HEK293 (cell line): Measurements from ENCODE around the gene CLCN2.

Source experiments
- AEBP2 ChIP-seq: fragments of 450-650 bp; formaldehyde crosslinking; IDR thresholded peaks from 2 replicates; pipeline ENCODE4 v1.5.1; 2016; ENCODE audit warnings: missing biosample characterization, missing genetic modification characterization, borderline replicate concordance
- GFI1B ChIP-seq: fragments of 450-650 bp; formaldehyde crosslinking; IDR thresholded peaks from 2 replicates; pipeline ENCODE4 v1.5.1; 2016; ENCODE audit warnings: missing biosample characterization, missing genetic modification characterization
- GLI4 ChIP-seq: fragments of 450-650 bp; formaldehyde crosslinking; IDR thresholded peaks from 2 replicates; pipeline ENCODE4 v1.5.1; 2016; ENCODE audit warnings: missing biosample characterization, missing genetic modification characterization
- GLIS1 ChIP-seq: fragments of 450-650 bp; formaldehyde crosslinking; IDR thresholded peaks from 2 replicates; pipeline ENCODE4 v1.5.1; 2016; ENCODE audit warnings: missing biosample characterization, missing genetic modification characterization
- HOXD13 ChIP-seq: sonication (generic); formaldehyde crosslinking; IDR thresholded peaks from 2 replicates; pipeline ENCODE4 v1.8.0; 2022; ENCODE audit warnings: missing genetic modification reagents, borderline replicate concordance
- KLF9 ChIP-seq: fragments of 450-650 bp; formaldehyde crosslinking; IDR thresholded peaks from 2 replicates; pipeline ENCODE4 v1.5.1; 2016; ENCODE audit warnings: missing biosample characterization, missing genetic modification characterization, low read depth
- OSR2 ChIP-seq: fragments of 450-650 bp; formaldehyde crosslinking; IDR thresholded peaks from 2 replicates; pipeline ENCODE4 v1.5.1; 2016; ENCODE audit warnings: missing biosample characterization, missing genetic modification characterization
- PRDM1 ChIP-seq: fragments of 450-650 bp; formaldehyde crosslinking; IDR thresholded peaks from 2 replicates; pipeline ENCODE4; 2016; ENCODE audit warnings: missing biosample characterization, missing genetic modification characterization
- SCRT1 ChIP-seq: fragments of 450-650 bp; formaldehyde crosslinking; IDR thresholded peaks from 2 replicates; pipeline ENCODE4 v1.5.1; 2016; ENCODE audit warnings: missing biosample characterization, missing genetic modification characterization, borderline replicate concordance
- ZBTB1 ChIP-seq: fragments of 450-650 bp; formaldehyde crosslinking; IDR thresholded peaks from 2 replicates; pipeline ENCODE4 v1.5.1; 2016; ENCODE audit warnings: missing biosample characterization, missing genetic modification characterization
- ZBTB26 ChIP-seq: fragments of 450-650 bp; formaldehyde crosslinking; optimal IDR thresholded peaks from 2 replicates; pipeline ENCODE3; 2016; ENCODE audit warnings: missing biosample characterization, mild to moderate bottlenecking, missing genetic modification characterization
- ZBTB49 ChIP-seq: fragments of 450-650 bp; formaldehyde crosslinking; IDR thresholded peaks from 2 replicates; pipeline ENCODE4 v1.5.1; 2016; ENCODE audit warnings: missing biosample characterization, missing genetic modification characterization, low read depth
- ZBTB8A ChIP-seq: fragments of 450-650 bp; formaldehyde crosslinking; IDR thresholded peaks from 2 replicates; pipeline ENCODE4 v1.5.1; 2016; ENCODE audit warnings: missing biosample characterization, missing genetic modification characterization
- ZFP37 ChIP-seq: fragments of 450-650 bp; formaldehyde crosslinking; IDR thresholded peaks from 2 replicates; pipeline ENCODE4 v1.5.1; 2016; ENCODE audit warnings: missing biosample characterization, missing genetic modification characterization
- ZNF157 ChIP-seq: fragments of 450-650 bp; formaldehyde crosslinking; IDR thresholded peaks from 2 replicates; pipeline ENCODE4 v1.5.1; 2016; ENCODE audit warnings: missing biosample characterization, missing genetic modification characterization
- ZNF324 ChIP-seq: fragments of 450-650 bp; formaldehyde crosslinking; IDR thresholded peaks from 2 replicates; pipeline ENCODE4 v1.5.1; 2016; ENCODE audit warnings: missing biosample characterization, missing genetic modification characterization
- ZNF366 ChIP-seq: fragments of 450-650 bp; formaldehyde crosslinking; conservative IDR thresholded peaks from 2 replicates; pipeline ENCODE4 v1.5.1; 2016; ENCODE audit warnings: missing biosample characterization, missing genetic modification characterization
- ZNF426 ChIP-seq: fragments of 450-650 bp; formaldehyde crosslinking; IDR thresholded peaks from 2 replicates; pipeline ENCODE4 v1.5.1; 2017; ENCODE audit warnings: missing biosample characterization, missing genetic modification characterization, mild to moderate bottlenecking, inconsistent platforms, moderate library complexity
- ZNF510 ChIP-seq: fragments of 450-650 bp; formaldehyde crosslinking; IDR thresholded peaks from 2 replicates; pipeline ENCODE4 v1.5.1; 2018; ENCODE audit warnings: mild to moderate bottlenecking, missing genetic modification characterization, missing biosample characterization; ENCODE audit not compliant: insufficient replicate concordance
- ZNF514 ChIP-seq: fragments of 450-650 bp; formaldehyde crosslinking; IDR thresholded peaks from 2 replicates; pipeline ENCODE4 v1.5.1; 2016; ENCODE audit warnings: missing biosample characterization, missing genetic modification characterization
- ZNF530 ChIP-seq: fragments of 450-650 bp; formaldehyde crosslinking; IDR thresholded peaks from 2 replicates; pipeline ENCODE4 v1.5.1; 2016; ENCODE audit warnings: low read depth, missing biosample characterization, missing genetic modification characterization
- ZNF580 ChIP-seq: fragments of 450-650 bp; formaldehyde crosslinking; IDR thresholded peaks from 2 replicates; pipeline ENCODE4 v1.5.1; 2016; ENCODE audit warnings: missing biosample characterization, missing genetic modification characterization
- ZNF660 ChIP-seq: fragments of 450-650 bp; IDR thresholded peaks from 2 replicates; pipeline ENCODE4 v1.5.1; 2018; ENCODE audit warnings: missing biosample characterization, mild to moderate bottlenecking, missing genetic modification characterization
- ZSCAN23 ChIP-seq: fragments of 450-650 bp; formaldehyde crosslinking; IDR thresholded peaks from 2 replicates; pipeline ENCODE4 v1.5.1; 2016; ENCODE audit warnings: missing biosample characterization, missing genetic modification characterization
- TF ChIP-seq, protein P1 (sequence below): fragments of 450-650 bp; formaldehyde crosslinking; IDR thresholded peaks from 2 replicates; pipeline ENCODE4 v1.5.1; 2017; ENCODE audit warnings: missing biosample characterization, missing genetic modification characterization
- TF ChIP-seq, protein P2 (sequence below): fragments of 450-650 bp; IDR thresholded peaks from 2 replicates; pipeline ENCODE4 v1.5.1; 2018; ENCODE audit warnings: missing biosample characterization, missing genetic modification characterization
- TF ChIP-seq, protein P3 (sequence below): fragments of 450-650 bp; formaldehyde crosslinking; IDR thresholded peaks from 2 replicates; pipeline ENCODE4 v1.5.1; 2017; ENCODE audit warnings: missing biosample characterization, missing genetic modification characterization
- TF ChIP-seq, protein P4 (sequence below): fragments of 450-650 bp; formaldehyde crosslinking; IDR thresholded peaks from 2 replicates; pipeline ENCODE4 v1.5.1; 2016; ENCODE audit warnings: missing biosample characterization, missing genetic modification characterization

CLCN2 gene

DNA sequence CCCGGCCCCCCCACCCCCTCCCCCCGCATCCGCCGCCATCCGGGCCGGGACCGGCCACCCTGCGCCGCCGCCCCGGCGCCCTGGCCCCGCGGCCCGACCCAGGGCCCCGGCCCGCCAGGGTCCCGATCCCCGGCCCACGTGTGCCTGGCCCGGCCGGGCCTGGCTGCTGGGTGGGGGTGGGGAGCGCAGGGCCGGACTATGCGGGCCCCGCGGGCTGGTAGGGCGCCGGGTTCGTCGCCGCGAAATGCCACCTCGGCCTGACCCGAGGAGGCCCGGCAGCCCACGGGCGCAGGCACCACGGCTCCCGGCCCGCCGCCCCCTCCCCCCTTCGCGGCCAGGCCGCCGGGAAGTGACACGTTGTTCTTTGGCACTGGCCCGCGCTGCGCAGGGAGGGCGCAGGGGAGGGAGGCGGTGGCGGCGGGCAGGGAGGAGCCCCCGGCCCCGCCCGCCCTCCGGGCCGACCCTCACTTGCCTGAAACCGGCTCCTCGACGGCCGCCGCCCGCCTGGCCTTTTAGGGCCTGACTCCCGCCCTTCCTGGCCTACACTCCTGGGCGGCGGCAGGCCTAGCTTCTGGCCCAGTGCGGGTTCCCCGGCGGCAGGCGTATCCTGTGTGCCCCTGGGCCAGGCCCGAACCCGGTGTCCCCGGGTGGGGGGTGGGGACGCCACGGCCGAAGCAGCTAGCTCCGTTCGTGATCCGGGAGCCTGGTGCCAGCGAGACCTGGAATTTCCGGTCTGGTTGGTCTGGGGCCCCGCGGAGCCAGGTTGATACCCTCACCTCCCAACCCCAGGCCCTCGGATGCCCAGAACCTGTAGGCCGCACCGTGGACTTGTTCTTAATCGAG lies 46.5 kb downstream of the CLCN2 start (continued):
- TF ChIP-seq ZNF580 (tag by site-specific recombination) (no peak), ZNF157 (tag by site-specific recombination) (no peak), ZBTB49 (tag by site-specific recombination) (no peak), ZNF324 (tag by site-specific recombination) (no peak), SCRT1 (no peak), ZBTB8A (tag by site-specific recombination) (0 out of 2 replicates have a peak, but pooled peaks have one; percentile 32), ZNF426 (tag by site-specific recombination) (no peak), GLIS1 (tag by site-specific recombination) (no peak), ZNF366 (no peak), ZNF660 (tag by site-specific recombination) (no peak), ZSCAN23 (tag by site-specific recombination) (no peak), ZFP37 (tag by site-specific recombination) (no peak; the same call in 1 of the 2 replicates), ZNF514 (no peak), OSR2 (tag by site-specific recombination) (no peak), KLF9 (tag by site-specific recombination) (peak; percentile 39; the same call in 1 of the 2 replicates), AEBP2 (tag by site-specific recombination) (no peak), ZNF510 (tag by site-specific recombination) (no peak), ZBTB1 (tag by site-specific recombination) (no peak), HOXD13 (CRISPR knock-in tag) (0 out of 2 replicates have a peak, but pooled peaks have one; percentile 13), ZNF530 (tag by site-specific recombination) (no peak), GLI4 (no peak), ZBTB26 (peak; percentile 25), GFI1B (tag by site-specific recombination) (no peak), PRDM1 (tag by site-specific recombination) (no peak)
- TF ChIP-seq, protein P1, sequence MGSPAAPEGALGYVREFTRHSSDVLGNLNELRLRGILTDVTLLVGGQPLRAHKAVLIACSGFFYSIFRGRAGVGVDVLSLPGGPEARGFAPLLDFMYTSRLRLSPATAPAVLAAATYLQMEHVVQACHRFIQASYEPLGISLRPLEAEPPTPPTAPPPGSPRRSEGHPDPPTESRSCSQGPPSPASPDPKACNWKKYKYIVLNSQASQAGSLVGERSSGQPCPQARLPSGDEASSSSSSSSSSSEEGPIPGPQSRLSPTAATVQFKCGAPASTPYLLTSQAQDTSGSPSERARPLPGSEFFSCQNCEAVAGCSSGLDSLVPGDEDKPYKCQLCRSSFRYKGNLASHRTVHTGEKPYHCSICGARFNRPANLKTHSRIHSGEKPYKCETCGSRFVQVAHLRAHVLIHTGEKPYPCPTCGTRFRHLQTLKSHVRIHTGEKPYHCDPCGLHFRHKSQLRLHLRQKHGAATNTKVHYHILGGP = no peak
- TF ChIP-seq, protein P2, sequence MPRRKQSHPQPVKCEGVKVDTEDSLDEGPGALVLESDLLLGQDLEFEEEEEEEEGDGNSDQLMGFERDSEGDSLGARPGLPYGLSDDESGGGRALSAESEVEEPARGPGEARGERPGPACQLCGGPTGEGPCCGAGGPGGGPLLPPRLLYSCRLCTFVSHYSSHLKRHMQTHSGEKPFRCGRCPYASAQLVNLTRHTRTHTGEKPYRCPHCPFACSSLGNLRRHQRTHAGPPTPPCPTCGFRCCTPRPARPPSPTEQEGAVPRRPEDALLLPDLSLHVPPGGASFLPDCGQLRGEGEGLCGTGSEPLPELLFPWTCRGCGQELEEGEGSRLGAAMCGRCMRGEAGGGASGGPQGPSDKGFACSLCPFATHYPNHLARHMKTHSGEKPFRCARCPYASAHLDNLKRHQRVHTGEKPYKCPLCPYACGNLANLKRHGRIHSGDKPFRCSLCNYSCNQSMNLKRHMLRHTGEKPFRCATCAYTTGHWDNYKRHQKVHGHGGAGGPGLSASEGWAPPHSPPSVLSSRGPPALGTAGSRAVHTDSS (tag by site-specific recombination) = no peak
- TF ChIP-seq, protein P3, sequence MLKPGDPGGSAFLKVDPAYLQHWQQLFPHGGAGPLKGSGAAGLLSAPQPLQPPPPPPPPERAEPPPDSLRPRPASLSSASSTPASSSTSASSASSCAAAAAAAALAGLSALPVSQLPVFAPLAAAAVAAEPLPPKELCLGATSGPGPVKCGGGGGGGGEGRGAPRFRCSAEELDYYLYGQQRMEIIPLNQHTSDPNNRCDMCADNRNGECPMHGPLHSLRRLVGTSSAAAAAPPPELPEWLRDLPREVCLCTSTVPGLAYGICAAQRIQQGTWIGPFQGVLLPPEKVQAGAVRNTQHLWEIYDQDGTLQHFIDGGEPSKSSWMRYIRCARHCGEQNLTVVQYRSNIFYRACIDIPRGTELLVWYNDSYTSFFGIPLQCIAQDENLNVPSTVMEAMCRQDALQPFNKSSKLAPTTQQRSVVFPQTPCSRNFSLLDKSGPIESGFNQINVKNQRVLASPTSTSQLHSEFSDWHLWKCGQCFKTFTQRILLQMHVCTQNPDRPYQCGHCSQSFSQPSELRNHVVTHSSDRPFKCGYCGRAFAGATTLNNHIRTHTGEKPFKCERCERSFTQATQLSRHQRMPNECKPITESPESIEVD (tag by site-specific recombination) = no peak
- TF ChIP-seq, protein P4, sequence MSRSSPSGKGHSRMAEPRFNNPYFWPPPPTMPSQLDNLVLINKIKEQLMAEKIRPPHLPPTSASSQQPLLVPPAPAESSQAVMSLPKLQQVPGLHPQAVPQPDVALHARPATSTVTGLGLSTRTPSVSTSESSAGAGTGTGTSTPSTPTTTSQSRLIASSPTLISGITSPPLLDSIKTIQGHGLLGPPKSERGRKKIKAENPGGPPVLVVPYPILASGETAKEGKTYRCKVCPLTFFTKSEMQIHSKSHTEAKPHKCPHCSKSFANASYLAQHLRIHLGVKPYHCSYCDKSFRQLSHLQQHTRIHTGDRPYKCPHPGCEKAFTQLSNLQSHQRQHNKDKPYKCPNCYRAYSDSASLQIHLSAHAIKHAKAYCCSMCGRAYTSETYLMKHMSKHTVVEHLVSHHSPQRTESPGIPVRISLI (tag by site-specific recombination) = no peak
